ENCODE measurements around the gene TCEANC.

DNA sequence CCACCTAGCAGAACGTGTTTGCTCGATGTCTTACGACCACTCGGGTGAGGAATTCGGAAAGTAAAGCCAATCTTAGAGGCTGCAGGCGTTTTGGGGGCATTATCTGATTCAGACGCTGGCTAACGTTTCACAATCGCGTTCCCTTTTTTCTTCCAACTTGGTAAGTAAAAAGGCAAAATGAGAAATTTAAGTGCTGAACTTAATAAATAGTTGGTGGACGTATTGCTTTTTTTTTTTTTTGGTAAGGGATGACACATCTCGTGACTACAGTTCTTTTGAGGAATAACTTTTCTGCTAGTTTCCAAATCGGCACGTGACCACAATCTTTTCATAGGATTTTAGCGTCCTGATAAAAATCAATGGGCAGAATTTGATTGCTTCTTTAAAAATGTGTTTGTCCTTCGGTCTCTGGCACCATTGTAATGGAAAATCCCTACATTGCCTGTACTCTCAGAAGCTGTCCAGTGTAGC lies 36.8 kb downstream of the TCEANC start:
- TF ChIP-seq SP2 (tag by site-specific recombination; IDR thresholded peaks at IDR 0.05) (no peak), WT1 (tag by site-specific recombination; IDR thresholded peaks at IDR 0.05) (no peak), ZNF416 (tag by site-specific recombination; IDR thresholded peaks at IDR 0.05) (no peak), ZNF184 (tag by site-specific recombination; IDR thresholded peaks at IDR 0.05) (no peak), BCL11A (tag by site-specific recombination; IDR thresholded peaks at IDR 0.05; ENCODE audit: low read depth) (no peak), ZNF629 (tag by site-specific recombination; IDR thresholded peaks at IDR 0.05) (no peak), ZBTB7A (tag by site-specific recombination; IDR thresholded peaks at IDR 0.05; ENCODE audit: low read depth) (no peak), ZNF521 (tag by site-specific recombination; IDR thresholded peaks at IDR 0.05) (no peak), ZNF548 (tag by site-specific recombination; IDR thresholded peaks at IDR 0.05) (no peak), ZNF266 (tag by site-specific recombination; IDR thresholded peaks at IDR 0.05; ENCODE audit: low read depth) (no peak), ZNF24 (tag by site-specific recombination; IDR thresholded peaks at IDR 0.05) (no peak)
- TF ChIP-seq, protein P1, sequence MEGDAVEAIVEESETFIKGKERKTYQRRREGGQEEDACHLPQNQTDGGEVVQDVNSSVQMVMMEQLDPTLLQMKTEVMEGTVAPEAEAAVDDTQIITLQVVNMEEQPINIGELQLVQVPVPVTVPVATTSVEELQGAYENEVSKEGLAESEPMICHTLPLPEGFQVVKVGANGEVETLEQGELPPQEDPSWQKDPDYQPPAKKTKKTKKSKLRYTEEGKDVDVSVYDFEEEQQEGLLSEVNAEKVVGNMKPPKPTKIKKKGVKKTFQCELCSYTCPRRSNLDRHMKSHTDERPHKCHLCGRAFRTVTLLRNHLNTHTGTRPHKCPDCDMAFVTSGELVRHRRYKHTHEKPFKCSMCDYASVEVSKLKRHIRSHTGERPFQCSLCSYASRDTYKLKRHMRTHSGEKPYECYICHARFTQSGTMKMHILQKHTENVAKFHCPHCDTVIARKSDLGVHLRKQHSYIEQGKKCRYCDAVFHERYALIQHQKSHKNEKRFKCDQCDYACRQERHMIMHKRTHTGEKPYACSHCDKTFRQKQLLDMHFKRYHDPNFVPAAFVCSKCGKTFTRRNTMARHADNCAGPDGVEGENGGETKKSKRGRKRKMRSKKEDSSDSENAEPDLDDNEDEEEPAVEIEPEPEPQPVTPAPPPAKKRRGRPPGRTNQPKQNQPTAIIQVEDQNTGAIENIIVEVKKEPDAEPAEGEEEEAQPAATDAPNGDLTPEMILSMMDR (tag by site-specific recombination; IDR thresholded peaks at IDR 0.05), result no peak
- TF ChIP-seq, protein P2, sequence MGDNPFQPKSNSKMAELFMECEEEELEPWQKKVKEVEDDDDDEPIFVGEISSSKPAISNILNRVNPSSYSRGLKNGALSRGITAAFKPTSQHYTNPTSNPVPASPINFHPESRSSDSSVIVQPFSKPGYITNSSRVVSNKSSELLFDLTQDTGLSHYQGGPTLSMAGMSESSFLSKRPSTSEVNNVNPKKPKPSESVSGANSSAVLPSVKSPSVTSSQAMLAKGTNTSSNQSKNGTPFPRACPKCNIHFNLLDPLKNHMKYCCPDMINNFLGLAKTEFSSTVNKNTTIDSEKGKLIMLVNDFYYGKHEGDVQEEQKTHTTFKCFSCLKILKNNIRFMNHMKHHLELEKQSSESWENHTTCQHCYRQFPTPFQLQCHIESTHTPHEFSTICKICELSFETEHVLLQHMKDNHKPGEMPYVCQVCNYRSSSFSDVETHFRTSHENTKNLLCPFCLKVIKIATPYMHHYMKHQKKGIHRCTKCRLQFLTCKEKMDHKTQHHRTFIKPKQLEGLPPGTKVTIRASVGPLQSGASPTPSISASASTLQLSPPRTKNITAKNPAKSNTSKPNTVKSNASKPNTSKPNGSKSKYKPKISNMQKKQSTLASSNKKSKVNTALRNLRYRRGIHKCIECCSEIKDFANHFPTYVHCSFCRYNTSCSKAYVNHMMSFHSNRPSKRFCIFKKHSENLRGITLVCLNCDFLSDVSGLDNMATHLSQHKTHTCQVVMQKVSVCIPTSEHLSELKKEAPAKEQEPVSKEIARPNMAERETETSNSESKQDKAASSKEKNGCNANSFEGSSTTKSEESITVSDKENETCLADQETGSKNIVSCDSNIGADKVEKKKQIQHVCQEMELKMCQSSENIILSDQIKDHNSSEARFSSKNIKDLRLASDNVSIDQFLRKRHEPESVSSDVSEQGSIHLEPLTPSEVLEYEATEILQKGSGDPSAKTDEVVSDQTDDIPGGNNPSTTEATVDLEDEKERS (tag by site-specific recombination; IDR thresholded peaks at IDR 0.05), result no peak
